ENCODE data around the gene SLCO3A1.

The SLCO3A1 gene

DNA sequence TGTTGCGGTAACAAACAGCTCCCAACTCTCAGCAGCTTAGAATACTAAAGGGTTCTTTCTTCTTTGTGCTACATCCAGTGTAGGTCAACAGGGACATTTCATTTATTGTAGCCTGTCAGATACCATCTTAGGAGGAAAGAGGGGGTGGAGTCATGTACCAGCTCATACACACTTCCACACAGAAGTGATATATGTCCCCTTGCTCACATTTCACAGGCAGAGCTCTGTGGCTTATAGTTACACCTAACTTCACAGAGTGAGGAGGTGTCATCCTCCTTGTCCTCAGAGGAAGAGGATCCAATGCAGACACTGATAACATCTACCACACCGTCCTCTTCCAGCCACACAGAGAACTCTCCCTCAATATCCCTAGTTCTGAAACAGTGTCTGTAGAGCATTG is 247.2 kb downstream of the SLCO3A1 start:
- no peak for DNase-seq (ENCODE audit: low read depth in 2 of 2)

GRCh38 chr15:92101708-92102394 is 248.3 kb downstream of the SLCO3A1 start:
- DNase-seq (ENCODE audit: low read depth in 2 of 2) = no peak

- DNase-seq (ENCODE audit: low read depth in 2 of 2) = no peak
Measured at GRCh38 chr15:92102395-92102755, 248.9 kb downstream of the SLCO3A1 start.

DNA sequence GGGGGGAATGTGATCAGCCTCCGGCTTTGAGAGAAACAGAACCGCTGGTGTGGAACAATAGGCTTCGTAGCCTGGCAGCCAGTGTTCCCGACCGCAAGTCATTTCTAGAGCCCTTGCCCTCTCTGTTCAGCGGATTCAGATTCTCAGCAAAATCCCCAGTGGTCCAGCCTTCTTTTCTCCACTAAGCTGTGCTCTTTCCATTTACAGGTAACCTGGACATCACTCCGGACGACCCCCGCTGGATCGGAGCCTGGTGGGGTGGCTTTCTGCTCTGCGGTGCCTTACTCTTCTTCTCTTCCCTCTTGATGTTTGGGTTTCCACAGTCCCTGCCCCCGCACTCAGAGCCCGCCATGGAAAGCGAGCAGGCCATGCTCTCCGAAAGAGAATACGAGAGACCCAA is 250.6 kb downstream of the SLCO3A1 start:
- DNase-seq (ENCODE audit: low read depth in 2 of 2) = no peak

DNA sequence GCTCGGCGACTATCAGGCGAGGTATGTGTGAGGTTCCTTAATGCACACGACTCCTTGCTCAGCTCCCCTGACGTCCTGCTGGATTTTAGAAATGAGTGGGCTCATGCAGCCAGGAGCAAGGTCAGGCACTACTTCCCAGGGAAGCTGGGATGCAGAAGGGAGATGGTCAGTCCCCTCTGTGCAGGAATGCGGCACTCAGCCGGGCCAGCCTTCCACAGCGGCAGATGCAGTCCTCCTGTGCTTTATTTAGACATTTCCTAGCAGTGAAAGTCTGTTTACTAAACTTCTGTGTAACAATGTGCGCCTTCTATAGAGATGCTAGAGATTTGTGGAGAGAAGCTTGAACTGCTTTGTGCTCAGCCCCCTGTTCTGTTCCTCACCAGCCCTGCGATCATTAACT is 252.1 kb downstream of the SLCO3A1 start:
- DNase-seq (ENCODE audit: low read depth in 2 of 2) = no peak

- no peak for DNase-seq (ENCODE audit: low read depth in 2 of 2)
Measured at GRCh38 chr15:92107510-92107909, 254.0 kb downstream of the SLCO3A1 start.

GRCh38 chr15:92109191-92109873 is 255.8 kb downstream of the SLCO3A1 start:
- DNase-seq (ENCODE audit: low read depth in 2 of 2) = no peak

GRCh38 chr15:92111291-92111690 is 257.8 kb downstream of the SLCO3A1 start:
- DNase-seq (ENCODE audit: low read depth in 2 of 2) = no peak

GRCh38 chr15:92111751-92112150 is 258.2 kb downstream of the SLCO3A1 start:
- no peak for DNase-seq (ENCODE audit: low read depth in 2 of 2)

GRCh38 chr15:92112180-92112579 is 258.7 kb downstream of the SLCO3A1 start:
- no peak for DNase-seq (ENCODE audit: low read depth in 2 of 2)

- no peak for DNase-seq (ENCODE audit: low read depth in 2 of 2)
Measured at GRCh38 chr15:92112711-92113110, 259.2 kb downstream of the SLCO3A1 start.

- no peak for DNase-seq (ENCODE audit: low read depth in 2 of 2)
Measured at GRCh38 chr15:92113832-92114231, 260.3 kb downstream of the SLCO3A1 start.

GRCh38 chr15:92115834-92116233 is 262.3 kb downstream of the SLCO3A1 start:
- DNase-seq (ENCODE audit: low read depth in 2 of 2) = no peak

DNA sequence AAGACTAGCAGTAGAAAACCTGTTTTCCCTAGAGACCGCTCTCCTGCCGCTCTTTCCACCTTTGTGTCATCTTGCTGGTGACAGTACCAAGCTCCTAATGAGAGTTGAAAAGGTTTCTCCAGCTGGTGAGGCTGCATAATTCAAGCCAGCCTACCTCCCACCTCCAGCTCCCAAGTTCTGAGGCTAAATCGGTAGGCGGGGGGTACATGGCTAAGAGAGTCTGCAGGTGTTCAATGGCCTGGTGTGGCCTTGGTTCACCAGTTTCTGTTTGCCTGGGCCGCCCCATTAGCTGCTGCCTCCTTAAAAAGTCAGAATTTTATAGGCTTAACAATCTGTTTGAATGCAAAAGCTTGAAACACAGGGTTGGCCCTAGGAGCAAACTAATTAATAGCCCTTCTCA is 262.8 kb downstream of the SLCO3A1 start:
- no peak for DNase-seq (ENCODE audit: low read depth in 2 of 2)

- DNase-seq (ENCODE audit: low read depth in 2 of 2) = no peak
Measured at GRCh38 chr15:92117261-92117731, 263.8 kb downstream of the SLCO3A1 start.

GRCh38 chr15:92118162-92118935 is 264.8 kb downstream of the SLCO3A1 start:
- DNase-seq (ENCODE audit: low read depth in 2 of 2) = no peak

DNA sequence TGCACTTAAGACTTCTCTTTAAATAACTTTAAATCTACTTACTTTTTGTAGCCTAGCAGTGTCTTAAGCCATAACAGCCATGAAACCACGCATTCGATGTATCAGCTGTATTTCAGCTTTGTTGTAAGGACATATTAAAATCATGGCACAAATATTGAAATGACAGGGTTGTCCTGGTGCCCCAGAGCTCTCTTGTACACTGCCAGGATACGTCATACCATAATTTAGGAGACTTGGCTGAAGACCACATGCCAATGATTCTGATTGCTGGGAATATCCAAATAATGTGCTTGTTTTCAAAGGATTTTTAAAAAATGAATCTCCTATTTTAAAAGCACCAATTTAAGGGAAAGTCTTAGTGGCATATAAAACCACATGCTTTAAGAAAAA is 265.4 kb downstream of the SLCO3A1 start:
- DNase-seq (ENCODE audit: low read depth in 2 of 2) = no peak

DNA sequence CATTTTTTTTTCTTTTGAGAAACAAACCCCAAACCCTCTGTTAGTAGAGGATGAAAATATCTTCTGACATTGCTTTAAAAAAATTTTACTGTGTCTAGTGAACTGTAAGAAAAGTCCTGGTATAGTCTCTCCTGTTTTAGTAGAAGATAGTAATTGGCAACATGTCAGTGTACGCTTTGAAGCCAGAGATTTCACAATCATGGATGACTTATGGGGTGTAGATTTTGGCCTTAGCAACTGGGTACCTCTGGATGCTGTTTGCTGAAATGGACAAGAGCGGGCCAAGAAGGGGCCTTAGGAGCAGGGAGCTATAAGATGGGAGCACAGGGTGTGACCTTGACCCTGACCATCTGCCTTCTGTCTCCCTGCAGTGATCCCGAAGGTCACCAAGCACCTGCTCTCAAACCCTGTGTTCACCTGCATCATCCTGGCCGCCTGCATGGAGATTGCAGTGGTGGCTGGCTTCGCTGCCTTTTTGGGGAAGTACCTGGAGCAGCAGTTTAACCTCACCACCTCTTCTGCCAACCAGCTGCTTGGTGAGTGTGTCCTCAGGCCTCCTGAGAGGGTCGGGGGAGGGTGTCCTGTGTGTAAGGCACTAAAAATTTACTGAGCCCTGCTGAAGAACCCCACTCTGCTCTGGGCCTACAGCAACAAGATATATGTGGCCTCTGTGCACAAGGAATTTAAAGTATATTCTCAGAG is 266.7 kb downstream of the SLCO3A1 start:
- DNase-seq (ENCODE audit: low read depth in 2 of 2) = no peak

DNA sequence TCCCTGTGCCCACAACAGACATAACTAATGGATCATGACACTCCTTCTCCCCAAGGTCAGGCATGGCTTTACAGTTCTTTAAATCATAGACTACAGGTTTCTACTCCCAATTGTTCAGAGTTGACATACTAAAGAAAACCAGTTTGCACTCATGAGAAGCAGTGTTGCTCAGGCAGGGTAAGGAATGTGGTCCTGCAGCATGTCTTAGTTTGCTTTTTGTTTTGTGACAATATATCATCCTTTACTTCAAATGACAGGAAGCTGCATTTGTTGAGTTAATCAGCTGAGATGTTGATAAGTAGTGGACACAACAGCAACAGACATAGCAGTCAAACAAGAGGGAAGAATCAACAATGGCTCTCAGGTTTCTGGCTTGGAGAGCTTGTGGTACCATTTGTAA is 267.5 kb downstream of the SLCO3A1 start:
- no peak for DNase-seq (ENCODE audit: low read depth in 2 of 2)

DNA sequence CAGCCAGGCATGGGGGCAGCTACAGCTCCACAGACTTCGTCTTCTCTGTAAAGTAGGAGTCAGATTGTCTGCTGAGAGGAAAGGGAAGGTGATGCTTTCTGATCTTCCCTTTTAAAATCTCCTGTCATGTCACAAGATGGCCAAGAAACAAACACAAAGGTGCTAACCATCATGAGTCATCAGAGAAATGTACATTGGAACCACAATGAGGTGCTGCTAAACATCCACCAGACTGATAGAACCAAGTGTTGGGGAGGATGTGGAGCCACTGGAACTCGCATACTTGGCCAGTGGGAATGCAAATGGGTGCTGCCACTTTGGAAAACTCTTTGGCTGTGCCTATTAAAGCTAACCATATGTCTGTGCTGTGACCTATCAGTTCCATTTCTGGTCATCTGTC is 268.8 kb downstream of the SLCO3A1 start:
- DNase-seq (ENCODE audit: low read depth in 2 of 2) = no peak

DNA sequence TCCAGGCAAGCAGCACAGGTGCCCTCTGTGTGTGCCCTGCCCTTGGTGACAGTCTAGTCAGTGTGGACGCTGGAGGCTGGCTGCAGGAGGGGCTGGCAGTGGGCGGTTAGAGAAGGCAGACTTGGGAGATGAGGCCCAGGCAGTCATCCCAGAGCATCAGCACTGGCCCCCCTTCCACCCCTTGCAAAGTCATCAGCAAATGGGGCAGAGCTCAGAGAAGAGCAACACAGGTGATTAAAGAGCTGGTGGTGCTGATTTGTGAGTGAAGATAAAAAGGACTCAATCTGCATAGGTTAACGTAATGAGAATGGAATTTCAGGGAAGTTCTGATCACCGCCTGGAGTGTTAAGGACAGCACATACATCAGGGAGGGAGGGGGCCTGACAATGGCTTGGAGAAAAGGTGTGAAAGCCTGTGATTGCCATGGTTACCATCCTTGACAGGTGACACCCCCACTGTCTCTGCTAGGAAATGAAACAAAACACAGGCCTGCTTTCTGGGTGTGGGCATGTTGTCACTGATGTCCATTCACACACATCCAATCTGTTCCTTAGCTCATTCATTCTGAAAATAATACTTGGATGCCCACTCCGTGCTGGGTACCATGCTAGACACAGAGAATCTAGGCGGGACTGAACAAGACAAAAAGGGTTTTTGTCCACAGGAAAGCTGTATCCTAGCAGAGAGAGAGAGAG is 270.6 kb downstream of the SLCO3A1 start:
- no peak for DNase-seq (ENCODE audit: low read depth in 2 of 2)

- no peak for DNase-seq (ENCODE audit: low read depth in 2 of 2)
Measured at GRCh38 chr15:92124657-92125010, 271.1 kb downstream of the SLCO3A1 start.
